Liver (tissue), 3 donors: ENCODE measurements around the gene RAB11FIP5.

Experiments
- ATF3 ChIP-seq: IDR thresholded peaks from 2 replicates; pipeline ENCODE4 v1.6.1; 2016; ENCODE audit warnings: antibody characterized with exemption
- EGR1 ChIP-seq, 2 donors: IDR thresholded peaks; 2 replicates each; pipeline ENCODE4 v1.6.1; 2016 to 2018; ENCODE audit warnings: antibody characterized with exemption in 2 of 2, low read depth in 2 of 2
- GABPA ChIP-seq, 2 donors: IDR thresholded peaks in 1 of 2; conservative IDR thresholded peaks in 1 of 2; 2 replicates each; pipeline ENCODE4 v1.6.1; 2016; ENCODE audit warnings: antibody characterized with exemption in 2 of 2, mild to moderate bottlenecking in 1 of 2, moderate library complexity in 1 of 2
- HNF4G ChIP-seq: IDR thresholded peaks from 2 replicates; pipeline ENCODE4 v1.6.1; 2016; ENCODE audit warnings: antibody characterized with exemption
- JUND ChIP-seq, 2 donors: IDR thresholded peaks; 2 replicates each; pipeline ENCODE4 v1.6.1; 2016; ENCODE audit warnings: antibody characterized with exemption in 2 of 2
- MAX ChIP-seq: IDR thresholded peaks from 2 replicates; pipeline ENCODE4 v1.6.1; 2016; ENCODE audit warnings: antibody characterized with exemption
- NR2F2 ChIP-seq: IDR thresholded peaks from 2 replicates; pipeline ENCODE4 v1.6.1; 2016; ENCODE audit warnings: antibody characterized with exemption
- RAD21 ChIP-seq, 2 donors: IDR thresholded peaks; 2 replicates each; pipeline ENCODE4 v1.6.1; 2016; ENCODE audit warnings: antibody characterized with exemption in 2 of 2, mild to moderate bottlenecking in 2 of 2
- SP1 ChIP-seq: IDR thresholded peaks from 2 replicates; pipeline ENCODE4 v1.6.1; 2018; ENCODE audit warnings: antibody characterized with exemption, mild to moderate bottlenecking
- TAF1 ChIP-seq: conservative IDR thresholded peaks from 2 replicates; pipeline ENCODE4 v1.6.1; 2016; ENCODE audit warnings: antibody characterized with exemption, mild to moderate bottlenecking
- YY1 ChIP-seq: IDR thresholded peaks from 2 replicates; pipeline ENCODE4 v1.6.1; 2016; ENCODE audit warnings: antibody characterized with exemption, mild to moderate bottlenecking
- TF ChIP-seq, protein P1 (sequence below): fragments of 150-350 bp; IDR thresholded peaks from 2 replicates; pipeline ENCODE4 v1.5.1; 2017; ENCODE audit warnings: improper control_type of control experiment, low read depth, low read length; ENCODE audit not compliant: missing input control
- TF ChIP-seq, protein P2 (sequence below): IDR thresholded peaks from 2 replicates; pipeline ENCODE4 v1.6.1; 2016; ENCODE audit warnings: antibody characterized with exemption, mild to moderate bottlenecking
- donor health status: healthy.
- donor health status: healthy.

DNA sequence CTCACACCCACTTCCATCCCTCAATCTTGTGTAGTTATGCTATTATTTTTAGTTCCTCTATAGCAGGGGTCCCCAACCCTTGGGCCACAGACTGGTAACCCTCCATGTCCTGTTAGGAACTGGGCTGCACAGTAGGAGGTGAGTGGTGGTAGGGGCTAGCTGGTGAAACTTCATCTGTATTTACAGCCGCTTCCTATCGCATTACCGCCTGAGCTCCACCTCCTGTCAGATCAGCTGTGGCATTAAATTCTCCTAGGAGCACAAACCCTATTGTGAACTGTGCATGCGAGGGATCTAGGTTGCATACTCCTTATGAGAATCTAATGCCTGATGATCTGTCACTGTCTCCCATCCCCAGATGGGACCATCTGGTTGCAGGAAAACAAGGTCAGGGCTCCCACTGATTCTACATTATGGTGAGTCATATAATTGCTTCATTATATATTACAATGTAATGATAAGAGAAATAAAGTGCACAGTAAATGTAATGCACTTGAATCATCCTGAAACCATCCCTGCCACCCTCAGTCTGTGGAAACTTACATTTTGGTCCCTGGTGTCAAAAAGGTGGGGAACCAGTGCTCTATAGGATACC, 1.6 kb upstream of the RAB11FIP5 start:
- TF ChIP-seq, protein P1, sequence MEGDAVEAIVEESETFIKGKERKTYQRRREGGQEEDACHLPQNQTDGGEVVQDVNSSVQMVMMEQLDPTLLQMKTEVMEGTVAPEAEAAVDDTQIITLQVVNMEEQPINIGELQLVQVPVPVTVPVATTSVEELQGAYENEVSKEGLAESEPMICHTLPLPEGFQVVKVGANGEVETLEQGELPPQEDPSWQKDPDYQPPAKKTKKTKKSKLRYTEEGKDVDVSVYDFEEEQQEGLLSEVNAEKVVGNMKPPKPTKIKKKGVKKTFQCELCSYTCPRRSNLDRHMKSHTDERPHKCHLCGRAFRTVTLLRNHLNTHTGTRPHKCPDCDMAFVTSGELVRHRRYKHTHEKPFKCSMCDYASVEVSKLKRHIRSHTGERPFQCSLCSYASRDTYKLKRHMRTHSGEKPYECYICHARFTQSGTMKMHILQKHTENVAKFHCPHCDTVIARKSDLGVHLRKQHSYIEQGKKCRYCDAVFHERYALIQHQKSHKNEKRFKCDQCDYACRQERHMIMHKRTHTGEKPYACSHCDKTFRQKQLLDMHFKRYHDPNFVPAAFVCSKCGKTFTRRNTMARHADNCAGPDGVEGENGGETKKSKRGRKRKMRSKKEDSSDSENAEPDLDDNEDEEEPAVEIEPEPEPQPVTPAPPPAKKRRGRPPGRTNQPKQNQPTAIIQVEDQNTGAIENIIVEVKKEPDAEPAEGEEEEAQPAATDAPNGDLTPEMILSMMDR, result no peak
- no peak for TF ChIP-seq MAX
- TF ChIP-seq, protein P2, sequence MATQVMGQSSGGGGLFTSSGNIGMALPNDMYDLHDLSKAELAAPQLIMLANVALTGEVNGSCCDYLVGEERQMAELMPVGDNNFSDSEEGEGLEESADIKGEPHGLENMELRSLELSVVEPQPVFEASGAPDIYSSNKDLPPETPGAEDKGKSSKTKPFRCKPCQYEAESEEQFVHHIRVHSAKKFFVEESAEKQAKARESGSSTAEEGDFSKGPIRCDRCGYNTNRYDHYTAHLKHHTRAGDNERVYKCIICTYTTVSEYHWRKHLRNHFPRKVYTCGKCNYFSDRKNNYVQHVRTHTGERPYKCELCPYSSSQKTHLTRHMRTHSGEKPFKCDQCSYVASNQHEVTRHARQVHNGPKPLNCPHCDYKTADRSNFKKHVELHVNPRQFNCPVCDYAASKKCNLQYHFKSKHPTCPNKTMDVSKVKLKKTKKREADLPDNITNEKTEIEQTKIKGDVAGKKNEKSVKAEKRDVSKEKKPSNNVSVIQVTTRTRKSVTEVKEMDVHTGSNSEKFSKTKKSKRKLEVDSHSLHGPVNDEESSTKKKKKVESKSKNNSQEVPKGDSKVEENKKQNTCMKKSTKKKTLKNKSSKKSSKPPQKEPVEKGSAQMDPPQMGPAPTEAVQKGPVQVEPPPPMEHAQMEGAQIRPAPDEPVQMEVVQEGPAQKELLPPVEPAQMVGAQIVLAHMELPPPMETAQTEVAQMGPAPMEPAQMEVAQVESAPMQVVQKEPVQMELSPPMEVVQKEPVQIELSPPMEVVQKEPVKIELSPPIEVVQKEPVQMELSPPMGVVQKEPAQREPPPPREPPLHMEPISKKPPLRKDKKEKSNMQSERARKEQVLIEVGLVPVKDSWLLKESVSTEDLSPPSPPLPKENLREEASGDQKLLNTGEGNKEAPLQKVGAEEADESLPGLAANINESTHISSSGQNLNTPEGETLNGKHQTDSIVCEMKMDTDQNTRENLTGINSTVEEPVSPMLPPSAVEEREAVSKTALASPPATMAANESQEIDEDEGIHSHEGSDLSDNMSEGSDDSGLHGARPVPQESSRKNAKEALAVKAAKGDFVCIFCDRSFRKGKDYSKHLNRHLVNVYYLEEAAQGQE, result no peak
- TF ChIP-seq ATF3, result no peak
- TF ChIP-seq TAF1, result no peak
- TF ChIP-seq HNF4G, result no peak
- TF ChIP-seq RAD21 (IDR thresholded peaks at IDR 0.05), result no peak
- TF ChIP-seq JUND (IDR thresholded peaks at IDR 0.05), result no peak
- no peak for TF ChIP-seq YY1
- TF ChIP-seq EGR1 (IDR thresholded peaks at IDR 0.05; ENCODE audit: low read depth in 2 of 2), result no peak
- no peak for TF ChIP-seq SP1
- TF ChIP-seq GABPA (IDR thresholded peaks at IDR 0.05 in 1 of 2, conservative IDR thresholded peaks at IDR 0.05 in 1 of 2), result no peak
- no peak for TF ChIP-seq NR2F2
